ENCODE results near the gene RPL14. TPM values are rescaled to one million over a fixed set of nuclear protein-coding genes. Genes with fewer than 3 reads are reported as not detected.

The RPL14 gene
- polyA plus RNA-seq, 6 donors from 2014 or later = 532 to 1,400 (median 952) TPM

DNA sequence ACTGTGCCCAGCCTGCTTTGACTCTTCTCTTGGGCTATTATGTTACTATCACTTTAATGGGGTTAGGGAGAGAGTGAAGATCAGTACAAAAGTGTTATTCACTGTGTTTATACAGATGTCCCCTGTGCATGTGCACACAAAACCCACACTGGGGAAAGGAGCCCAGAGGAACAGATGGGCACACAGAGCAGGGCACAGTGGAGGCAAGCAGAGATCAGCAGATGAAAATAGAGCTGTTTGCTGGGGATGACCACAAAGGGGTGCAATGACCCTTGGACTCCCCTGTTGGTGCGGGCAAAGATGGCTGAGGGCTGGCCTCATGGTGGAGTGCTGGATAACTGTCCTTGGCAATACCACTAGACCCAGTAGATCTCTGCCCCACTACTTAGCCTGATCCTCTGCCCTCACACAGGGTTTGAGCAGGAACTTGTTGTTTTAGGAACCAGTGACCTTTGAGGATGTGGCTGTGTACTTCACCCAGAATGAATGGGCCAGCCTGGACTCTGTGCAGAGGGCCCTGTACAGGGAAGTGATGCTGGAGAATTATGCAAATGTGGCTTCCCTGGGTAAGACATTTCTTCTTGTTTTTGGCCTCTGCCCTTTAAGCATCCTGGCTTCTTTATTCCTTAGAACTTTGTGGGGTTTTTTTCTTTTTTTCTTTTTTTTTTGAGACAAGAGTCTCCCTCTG lies 54.0 kb downstream of the RPL14 start:
- DNase-seq = no peak
- Mint-ChIP-seq H3K4me3 (no peak overlapping the region), H3K9me3 (no peaks in the 10 kb centered on the region), H3K27me3 (no peaks in the 10 kb centered on the region), H3K36me3 (peaks cover 9 to 25% of the 10 kb centered on the region in 2 donors), H3K27ac (peak overlapping the region in 1 of 6 donors; percentile 32), H3K4me1 (peaks cover 5 to 13% (median 7%) of the 10 kb centered on the region in 3 donors)
- no peak for ATAC-seq (ENCODE audit: low read depth in 2 of 2)

DNA sequence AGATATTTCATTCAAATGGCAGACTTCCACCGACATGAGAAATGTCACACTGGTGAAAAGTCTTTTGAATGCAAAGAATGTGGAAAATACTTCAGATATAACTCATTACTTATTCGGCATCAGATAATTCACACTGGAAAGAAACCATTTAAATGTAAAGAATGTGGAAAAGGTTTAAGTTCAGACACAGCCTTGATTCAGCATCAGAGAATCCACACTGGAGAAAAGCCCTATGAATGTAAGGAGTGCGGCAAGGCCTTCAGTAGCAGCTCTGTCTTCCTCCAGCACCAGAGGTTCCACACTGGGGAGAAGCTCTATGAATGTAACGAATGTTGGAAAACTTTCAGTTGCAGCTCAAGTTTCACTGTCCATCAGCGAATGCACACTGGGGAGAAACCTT lies 59.1 kb downstream of the RPL14 start:
- Mint-ChIP-seq H3K9me3 (peaks cover 0 to 3% (median 0%) of the 10 kb centered on the region in 7 donors), H3K36me3 (peaks cover 11 to 15% of the 10 kb centered on the region in 2 donors), H3K27ac (no peak overlapping the region), H3K4me3 (no peak overlapping the region), H3K27me3 (no peaks in the 10 kb centered on the region), H3K4me1 (no peaks in the 10 kb centered on the region)
- DNase-seq (no peak), ATAC-seq (ENCODE audit: low read depth in 2 of 2) (no peak)

DNA sequence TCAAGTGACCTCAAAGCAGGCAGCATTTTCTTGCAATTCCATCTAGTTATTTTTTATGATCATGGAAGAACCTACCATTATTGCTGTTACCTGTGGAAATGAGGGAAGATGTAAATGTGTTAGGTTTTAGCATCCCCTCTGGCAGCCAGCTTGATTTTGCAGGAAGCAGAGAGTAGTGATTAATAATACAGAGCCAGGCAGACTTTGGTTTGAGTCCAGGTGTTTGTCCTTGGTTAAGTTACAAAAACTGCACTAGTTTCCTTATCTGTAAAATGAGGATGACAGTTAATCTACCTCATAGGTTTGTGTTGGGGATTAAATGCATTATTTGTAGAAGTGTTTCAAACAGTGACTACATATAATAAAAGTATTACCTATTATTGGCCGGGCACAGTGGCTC lies 60.9 kb downstream of the RPL14 start:
- peaks cover 11 to 15% of the 10 kb centered on the region in 2 donors for H3K36me3 Mint-ChIP-seq
- ATAC-seq (ENCODE audit: low read depth in 2 of 2) = no peak
- H3K9me3 Mint-ChIP-seq = peaks cover 0 to 3% (median 0%) of the 10 kb centered on the region in 7 donors
- H3K4me3 Mint-ChIP-seq = no peak overlapping the region
- DNase-seq = no peak
- H3K27ac Mint-ChIP-seq = no peak overlapping the region
- no peaks in the 10 kb centered on the region for H3K27me3 Mint-ChIP-seq
- no peaks in the 10 kb centered on the region for H3K4me1 Mint-ChIP-seq

Other genes starting within 250 kb of the RPL14 start
- gene EIF1B, start 147.6 kb upstream of the RPL14 start, polyA plus RNA-seq (ENCODE audit: low read depth in 6 of 6) = 100 to 1,000 TPM in 2 of 6 donors, 10 to 100 TPM in 4; 92.3 to 142 (median 97.8) TPM
- gene ENTPD3, start 70.2 kb upstream of the RPL14 start, polyA plus RNA-seq (ENCODE audit: low read depth in 6 of 6) = not detected
- gene ZNF619, start 19.8 kb downstream of the RPL14 start, polyA plus RNA-seq (ENCODE audit: low read depth in 6 of 6) = 1 to 10 TPM in 5 of 6 donors, not detected in 1; 3.7 to 9.1 (median 5.6) TPM
- 1 to 10 TPM in 5 of 6 donors, not detected in 1; 2.8 to 4.3 (median 3.4) TPM for gene ZNF620, start 48.7 kb downstream of the RPL14 start, polyA plus RNA-seq (ENCODE audit: low read depth in 6 of 6)
- 1 to 10 TPM; 2.1 to 4.0 (median 2.5) TPM for gene ZNF621, start 67.6 kb downstream of the RPL14 start, polyA plus RNA-seq (ENCODE audit: low read depth in 6 of 6)